HG03103 (cell line): ENCODE results near the gene CMTM2.
A peak's percentile ranks its signal among the peaks of the same experiment; 100 is the strongest.
"Not testable (repeated sequence)": the region's sequence is repeated elsewhere in the genome, so short reads cannot be mapped to it uniquely, and the experiment has no call there.

Experiments
- ATAC-seq: cut with Tn5 transposase; IDR thresholded peaks from one replicate; pipeline ENCODE4 v1.9.1; 2021; ENCODE audit warnings: low read depth; ENCODE audit not compliant: unreplicated experiment

Gene CMTM2

GRCh38 chr16:66580605-66581209 is 1.4 kb downstream of the CMTM2 start:
- ATAC-seq, result no peak

- no peak for ATAC-seq
Observed at GRCh38 chr16:66581246-66581952, 2.1 kb downstream of the CMTM2 start.

GRCh38 chr16:66585481-66586239 is 6.4 kb downstream of the CMTM2 start:
- no peak for ATAC-seq

DNA sequence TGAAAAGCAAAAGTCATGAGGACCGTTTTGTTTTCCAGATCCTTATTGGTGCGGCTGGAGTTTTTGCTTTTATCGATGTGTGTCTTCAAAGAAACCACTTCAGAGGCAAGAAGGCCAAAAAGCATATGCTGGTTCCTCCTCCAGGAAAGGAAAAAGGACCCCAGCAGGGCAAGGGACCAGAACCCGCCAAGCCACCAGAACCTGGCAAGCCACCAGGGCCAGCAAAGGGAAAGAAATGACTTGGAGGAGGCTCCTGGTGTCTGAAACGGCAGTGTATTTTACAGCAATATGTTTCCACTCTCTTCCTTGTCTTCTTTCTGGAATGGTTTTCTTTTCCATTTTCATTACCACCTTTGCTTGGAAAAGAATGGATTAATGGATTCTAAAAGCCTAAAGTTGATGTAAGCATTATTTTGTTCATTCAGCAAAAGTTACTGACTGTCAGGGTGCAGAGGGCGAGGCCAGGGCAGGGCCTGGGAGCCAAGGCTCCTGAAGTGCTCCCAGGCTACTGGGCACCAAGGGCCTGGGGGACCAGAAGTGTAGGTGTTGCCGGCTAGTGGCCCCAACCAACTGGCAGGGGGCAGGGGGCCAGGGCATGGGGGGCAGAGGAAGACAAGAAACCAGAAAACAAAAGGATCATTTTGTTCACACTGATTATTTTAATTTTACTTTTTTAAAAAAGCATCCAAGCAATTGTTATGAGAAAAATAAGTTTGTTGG is 8.8 kb downstream of the CMTM2 start:
- ATAC-seq, result no peak

GRCh38 chr16:66588981-66589713 is 9.9 kb downstream of the CMTM2 start:
- peak; percentile 76 for ATAC-seq

- no peak for ATAC-seq
Observed at GRCh38 chr16:66590322-66590721, 11.1 kb downstream of the CMTM2 start.

- no peak for ATAC-seq
Observed at GRCh38 chr16:66591018-66591417, 11.8 kb downstream of the CMTM2 start.

DNA sequence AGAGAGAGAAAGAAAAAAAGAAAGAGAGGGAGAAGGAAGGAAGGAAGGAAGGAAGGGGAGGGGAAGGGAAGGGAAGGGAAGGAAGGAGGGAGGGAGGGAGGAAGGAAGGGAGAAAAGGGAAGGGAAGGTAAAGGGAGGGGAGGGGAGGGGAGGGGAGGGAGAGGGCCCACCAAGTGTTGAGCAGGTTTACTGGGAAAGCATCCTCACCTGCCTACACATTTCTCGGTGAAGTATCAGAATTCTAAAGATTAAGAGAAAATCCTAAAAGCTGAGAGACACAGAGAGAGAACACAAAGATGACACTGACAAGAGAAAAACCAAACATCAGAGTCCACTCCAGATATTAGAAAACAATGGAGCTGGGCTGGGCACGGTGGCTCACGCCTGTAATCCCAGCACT is 13.0 kb downstream of the CMTM2 start:
- ATAC-seq, result no peak

DNA sequence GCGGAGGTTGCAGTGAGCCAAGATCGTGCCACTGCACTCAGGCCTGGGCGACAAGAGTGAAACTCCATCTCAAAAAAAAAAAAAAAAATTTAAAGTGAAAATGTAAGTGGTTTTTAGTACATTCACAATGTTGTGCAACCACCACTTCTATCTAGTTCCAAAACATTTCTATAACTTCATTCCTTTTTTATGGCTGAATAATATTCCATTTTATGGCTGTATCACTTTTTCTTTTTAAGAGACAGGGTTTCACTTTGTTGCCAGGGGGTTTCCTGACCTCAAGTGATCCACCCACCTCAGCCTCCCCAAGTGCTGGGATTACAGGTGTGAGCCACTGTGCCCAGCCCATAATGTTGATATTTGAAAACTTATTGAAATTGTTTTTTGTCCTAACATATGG is 13.6 kb downstream of the CMTM2 start:
- no peak for ATAC-seq

- no peak for ATAC-seq
Observed at GRCh38 chr16:66594739-66595138, 15.5 kb downstream of the CMTM2 start.

- not testable (repeated sequence) for ATAC-seq
Observed at GRCh38 chr16:66596559-66596958, 17.3 kb downstream of the CMTM2 start.

- ATAC-seq, result no peak
Observed at GRCh38 chr16:66596986-66597848, 18.0 kb downstream of the CMTM2 start.

- ATAC-seq, result no peak
Observed at GRCh38 chr16:66598111-66598510, 18.8 kb downstream of the CMTM2 start.

DNA sequence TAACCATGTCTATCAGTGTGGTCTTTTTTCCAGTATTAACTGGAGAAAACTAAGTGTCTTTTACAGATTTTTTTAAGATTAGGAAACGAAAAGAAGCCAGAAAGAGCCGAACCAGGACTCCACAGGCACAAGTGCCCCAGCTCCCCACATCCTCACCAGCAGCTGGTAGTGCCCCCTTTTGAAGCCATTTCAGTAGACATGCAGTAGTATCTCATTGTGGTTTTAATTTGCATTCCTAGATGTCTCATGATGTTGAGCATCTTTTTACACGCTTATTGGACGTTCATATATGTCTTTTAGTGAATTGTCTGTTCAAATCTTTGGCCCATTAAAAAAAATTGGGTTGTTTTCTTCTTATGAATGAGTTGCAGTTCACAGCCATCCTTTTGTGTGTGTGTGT is 20.5 kb downstream of the CMTM2 start:
- no peak for ATAC-seq

DNA sequence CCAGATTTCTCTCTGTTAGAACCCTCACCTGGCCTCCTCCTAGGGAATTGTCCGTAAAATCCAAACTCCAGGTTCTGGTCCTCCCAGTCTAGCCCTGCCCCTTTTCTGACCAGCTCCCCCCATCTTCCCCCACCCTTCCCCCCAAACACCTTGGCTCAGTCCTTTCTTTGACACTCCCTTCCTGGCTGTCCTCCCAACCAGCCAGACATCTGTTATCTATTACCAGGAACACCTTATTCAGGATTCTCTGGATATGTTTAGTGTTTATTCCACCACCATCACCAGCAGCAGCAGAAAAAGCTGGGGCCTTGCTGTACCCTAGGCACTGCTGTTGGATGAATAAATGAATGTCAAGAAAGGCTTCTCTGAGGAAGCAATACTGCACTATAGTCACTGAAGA is 21.2 kb downstream of the CMTM2 start:
- ATAC-seq, result no peak

DNA sequence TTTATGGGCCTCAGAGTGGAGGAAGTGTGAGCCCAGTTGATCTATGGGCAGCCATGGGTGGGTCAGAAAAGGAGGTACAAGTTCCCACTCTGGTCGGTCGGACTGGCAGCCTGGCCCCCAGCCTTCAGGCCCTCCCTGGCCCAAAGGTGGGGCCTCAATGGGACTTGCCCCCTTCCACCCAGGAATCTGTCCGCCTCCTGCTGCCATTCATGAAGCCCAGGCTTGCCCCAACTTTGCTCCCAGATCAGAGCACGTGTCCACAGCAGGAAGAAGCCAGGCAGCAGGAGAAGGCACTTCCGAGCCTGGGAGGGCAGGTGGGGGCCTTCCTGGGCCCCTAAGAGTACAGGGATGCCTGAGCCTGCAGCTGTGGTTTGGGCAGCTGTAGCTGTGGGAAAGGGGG is 22.2 kb downstream of the CMTM2 start:
- ATAC-seq, result no peak

- no peak for ATAC-seq
Observed at GRCh38 chr16:66603537-66604375, 24.5 kb downstream of the CMTM2 start.

- peak; percentile 41 for ATAC-seq
Observed at GRCh38 chr16:66604376-66605176, 25.3 kb downstream of the CMTM2 start, which contains the start of gene CMTM3. Gene CMTM3 (plus strand): TSS chr16:66604704. CDS start chr16:66604806, 102 bp downstream.
